Heart left ventricle (tissue), 13 donors: ENCODE data around the gene ZNF518B.

ENCODE experiments used
- POLR2A ChIP-seq, 2 donors: fragments of 450-650 bp; IDR thresholded peaks; one replicate each; pipeline ENCODE4 v1.6.1; 2017; ENCODE audit warnings: antibody characterized with exemption in 2 of 2, mild to moderate bottlenecking in 2 of 2, moderate library complexity in 2 of 2
- TF ChIP-seq, protein P1 (sequence below), 12 donors: fragments of 200-600 bp; sonication (generic) in 4 of 12; IDR thresholded peaks; one replicate each; pipeline versions ENCODE4 v1.5.0 to v1.8.0; 2018 to 2022; ENCODE audit warnings: antibody characterized with exemption in 12 of 12, mild to moderate bottlenecking in 5 of 12
- donor health status: ischemic (EF 13 %, LVEDD 7.1; RV severe dilation, severe dysfunction).
- donor health status: DM: no; HTN: yes; CAD: no.
- donor health status: DM: no; HTN: no; CAD: no.
- donor health status: ischemic (EF 25% LVEDD 6.9; RV normal size, moderate dysfunction).
- donor health status: ischemic (EF 25% LVEDD 5.7; RV mildly dilated, moderate dysfunction).
- donor health status: ischemic (EF 35%, LVEDD 5.7; RV mildly dilated, moderate dysfunction).
- donor health status: nonischemic (EF 11% LVEDD 7.7; RV severe dilation, severe dysfunction).
- donor health status: DM: yes; HTN: yes; CAD: no.
- donor health status: PGD.
- donor health status: ischemic (EF 29% LVEDD 5.4; RV normal size, mild dysfunction).
- donor health status: nonischemic (EF 23%, LVEDD 6.1; RV moderate dilation, normal function).

DNA sequence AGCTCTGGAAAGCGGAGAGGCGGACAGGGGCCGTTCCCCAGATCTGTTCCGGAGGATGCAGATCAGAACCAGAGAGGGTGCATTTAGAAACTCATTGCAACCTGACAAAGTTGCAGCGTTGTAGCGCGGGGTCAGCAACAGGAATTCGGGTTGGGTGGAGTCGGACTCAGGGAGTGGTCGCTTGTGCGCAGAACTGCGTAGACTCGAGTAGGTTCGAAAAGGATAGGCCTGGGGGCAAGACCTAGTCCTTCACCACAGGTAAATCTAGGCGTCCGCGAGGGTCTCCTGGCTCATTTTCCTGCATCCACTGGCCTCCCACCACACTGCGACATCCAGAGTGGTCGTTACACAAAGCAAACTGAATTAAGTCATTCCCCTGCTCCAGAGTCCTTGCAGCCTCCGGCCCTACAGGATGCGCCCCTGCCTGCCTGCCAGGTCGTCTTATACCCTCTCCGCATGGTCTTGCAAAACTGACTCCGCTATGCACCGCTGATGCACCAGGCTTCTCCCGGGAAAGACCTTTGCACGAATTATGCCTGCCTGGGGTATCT lies 4.7 kb upstream of the ZNF518B start:
- TF ChIP-seq POLR2A (IDR thresholded peaks at IDR 0.05), result no peak
- TF ChIP-seq, protein P1, sequence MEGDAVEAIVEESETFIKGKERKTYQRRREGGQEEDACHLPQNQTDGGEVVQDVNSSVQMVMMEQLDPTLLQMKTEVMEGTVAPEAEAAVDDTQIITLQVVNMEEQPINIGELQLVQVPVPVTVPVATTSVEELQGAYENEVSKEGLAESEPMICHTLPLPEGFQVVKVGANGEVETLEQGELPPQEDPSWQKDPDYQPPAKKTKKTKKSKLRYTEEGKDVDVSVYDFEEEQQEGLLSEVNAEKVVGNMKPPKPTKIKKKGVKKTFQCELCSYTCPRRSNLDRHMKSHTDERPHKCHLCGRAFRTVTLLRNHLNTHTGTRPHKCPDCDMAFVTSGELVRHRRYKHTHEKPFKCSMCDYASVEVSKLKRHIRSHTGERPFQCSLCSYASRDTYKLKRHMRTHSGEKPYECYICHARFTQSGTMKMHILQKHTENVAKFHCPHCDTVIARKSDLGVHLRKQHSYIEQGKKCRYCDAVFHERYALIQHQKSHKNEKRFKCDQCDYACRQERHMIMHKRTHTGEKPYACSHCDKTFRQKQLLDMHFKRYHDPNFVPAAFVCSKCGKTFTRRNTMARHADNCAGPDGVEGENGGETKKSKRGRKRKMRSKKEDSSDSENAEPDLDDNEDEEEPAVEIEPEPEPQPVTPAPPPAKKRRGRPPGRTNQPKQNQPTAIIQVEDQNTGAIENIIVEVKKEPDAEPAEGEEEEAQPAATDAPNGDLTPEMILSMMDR (IDR thresholded peaks at IDR 0.05), result no peak
